IMR-90 (cell line): ENCODE data around the gene LRFN4. TPM values are rescaled to one million over a fixed set of nuclear protein-coding genes. Genes with fewer than 3 reads are reported as not detected.

Source experiments
- ATAC-seq: fragments of 200-7000 bp; cut with Tn5 transposase; 2 replicates; pipeline ENCODE4 v1.9.1; 2020; ENCODE audit warnings: low read depth, mild to moderate bottlenecking, moderate library complexity
- BruUV-seq: library from RNA; stranded (reverse); fragments of 400-500 nt; replicated peaks from 2 replicates; lab custom pipeline; 2021; lab: Mats Ljungman, UMichigan
- CTCF ChIA-PET: fragments of 300-600 bp; formaldehyde crosslinking; extraction: SDS; loops from one replicate; lab custom pipeline; 2021; ENCODE audit warnings: antibody characterized with exemption; lab: Yijun Ruan, JAX
- POLR2A ChIA-PET: fragments of 300-600 bp; sonication (Branson Sonifier 250); formaldehyde crosslinking; loops from one replicate; lab custom pipeline; 2022; ENCODE audit warnings: antibody characterized with exemption; ENCODE audit not compliant: unreplicated experiment; lab: Charles Lee
- DNase-seq: peaks from one replicate; pipeline ENCODE4 v3.0.0; 2013
- H2AFZ ChIP-seq: replicated peaks from 2 replicates; pipeline ENCODE3; 2013; ENCODE audit warnings: low read length, mild to moderate bottlenecking; ENCODE audit not compliant: poor library complexity
- H2AK5ac ChIP-seq: 2 replicates; pipeline ENCODE4 v1.6.1; 2013; ENCODE audit warnings: low read depth, low read length, inconsistent platforms
- H2AK9ac ChIP-seq: replicated peaks from 2 replicates; pipeline ENCODE3; 2013; ENCODE audit warnings: mild to moderate bottlenecking, low read depth, low read length, moderate library complexity; ENCODE audit not compliant: poor library complexity
- H2BK120ac ChIP-seq: 2 replicates; pipeline ENCODE4 v1.6.1; 2013; ENCODE audit warnings: low read depth, low read length, inconsistent platforms
- H2BK15ac ChIP-seq: 3 replicates; pipeline ENCODE4 v1.6.1; 2013; ENCODE audit warnings: low read depth, low read length, inconsistent platforms
- H2BK20ac ChIP-seq: 2 replicates; pipeline ENCODE4 v1.6.1; 2013; ENCODE audit warnings: low read depth, mild to moderate bottlenecking, inconsistent platforms, low read length, moderate library complexity
- H2BK5ac ChIP-seq: 2 replicates; pipeline ENCODE4 v1.6.1; 2013; ENCODE audit warnings: mild to moderate bottlenecking, low read depth, low read length, inconsistent platforms; ENCODE audit not compliant: poor library complexity, severe bottlenecking
- H3K14ac ChIP-seq: replicated peaks from 2 replicates; pipeline ENCODE4 v1.6.1; 2013; ENCODE audit warnings: low read depth, low read length, inconsistent platforms
- H3K18ac ChIP-seq: 2 replicates; pipeline ENCODE4 v1.6.1; 2013; ENCODE audit warnings: low read depth, low read length, control low read depth
- H3K23ac ChIP-seq: 2 replicates; pipeline ENCODE4 v1.6.1; 2013; ENCODE audit warnings: low read depth, low read length, inconsistent platforms
- H3K27ac ChIP-seq: 2 replicates; pipeline ENCODE4 v1.5.1; 2013; ENCODE audit warnings: mild to moderate bottlenecking, control low read depth, low read length; ENCODE audit not compliant: insufficient read depth
- H3K27me3 ChIP-seq: 2 replicates; pipeline ENCODE4 v1.6.1; 2013; ENCODE audit warnings: low read length; ENCODE audit not compliant: control insufficient read depth, insufficient read depth
- H3K36me3 ChIP-seq: 2 replicates; pipeline ENCODE4 v1.6.1; 2013; ENCODE audit warnings: low read length, mixed read lengths; ENCODE audit not compliant: control insufficient read depth, insufficient read depth
- H3K4ac ChIP-seq: 2 replicates; pipeline ENCODE4 v1.6.1; 2013; ENCODE audit warnings: low read depth, low read length, inconsistent platforms
- H3K4me1 ChIP-seq: 2 replicates; pipeline ENCODE4 v1.6.1; 2013; ENCODE audit warnings: low read length, mixed read lengths; ENCODE audit not compliant: control insufficient read depth, insufficient read depth
- H3K4me2 ChIP-seq: 2 replicates; pipeline ENCODE4 v1.6.1; 2013; ENCODE audit warnings: low read depth, mild to moderate bottlenecking, control low read depth, low read length, moderate library complexity
- H3K4me3 ChIP-seq: 2 replicates; pipeline ENCODE4 v1.5.1; 2013; ENCODE audit warnings: low read depth, mild to moderate bottlenecking, control low read depth, low read length, moderate library complexity; ENCODE audit not compliant: insufficient read depth
- H3K56ac ChIP-seq: 2 replicates; pipeline ENCODE4 v1.6.1; 2013; ENCODE audit warnings: low read length, inconsistent platforms; ENCODE audit not compliant: insufficient read depth; ENCODE audit errors: extremely low read depth
- H3K79me1 ChIP-seq, 2 experiments: 2 replicates each; pipeline ENCODE4 v1.6.1; 2013; ENCODE audit warnings: low read length in 2 of 2, inconsistent platforms in 1 of 2, low read depth in 1 of 2
- H3K9ac ChIP-seq: 2 replicates; pipeline ENCODE4 v1.6.1; 2013; ENCODE audit warnings: low read depth, low read length, control low read depth
- H3K9me1 ChIP-seq: 2 replicates; pipeline ENCODE4 v1.6.1; 2013; ENCODE audit warnings: low read length, inconsistent platforms; ENCODE audit not compliant: insufficient read depth
- H3K9me3 ChIP-seq: 2 replicates; pipeline ENCODE4 v1.6.1; 2013; ENCODE audit warnings: low read length; ENCODE audit not compliant: control insufficient read depth, insufficient read depth
- H4K20me1 ChIP-seq: 2 replicates; pipeline ENCODE4 v1.6.1; 2013; ENCODE audit warnings: low read length, inconsistent platforms; ENCODE audit not compliant: insufficient read depth
- H4K5ac ChIP-seq: 2 replicates; pipeline ENCODE4 v1.6.1; 2013; ENCODE audit warnings: mild to moderate bottlenecking, low read depth, low read length, control low read depth
- H4K8ac ChIP-seq, 2 experiments: 2 replicates each; pipeline ENCODE4 v1.6.1; 2013; ENCODE audit warnings: low read depth in 2 of 2, low read length in 2 of 2, control low read depth in 1 of 2, inconsistent platforms in 1 of 2
- H4K91ac ChIP-seq: 2 replicates; pipeline ENCODE4 v1.6.1; 2013; ENCODE audit warnings: low read depth, low read length, inconsistent platforms; ENCODE audit not compliant: insufficient read depth
- BHLHE40 ChIP-seq: fragments of 150-350 bp; IDR thresholded peaks from 2 replicates; pipeline ENCODE4 v1.6.1; 2016; ENCODE audit warnings: mild to moderate bottlenecking, low read depth, low read length
- CEBPB ChIP-seq: IDR thresholded peaks from 2 replicates; pipeline ENCODE4 v1.6.1; 2012; ENCODE audit warnings: low read depth, low read length, improper control_type of control experiment
- CHD1 ChIP-seq: IDR thresholded peaks from 2 replicates; pipeline ENCODE4 v1.6.1; 2012; ENCODE audit warnings: low read depth, low read length, improper control_type of control experiment
- FOS ChIP-seq: fragments of 150-350 bp; IDR thresholded peaks from 2 replicates; pipeline ENCODE4 v1.6.1; 2016; ENCODE audit warnings: low read depth, low read length
- MXI1 ChIP-seq: IDR thresholded peaks from 2 replicates; pipeline ENCODE4 v1.6.1; 2012; ENCODE audit warnings: low read depth, mild to moderate bottlenecking, low read length, moderate library complexity, borderline replicate concordance
- NFE2L2 ChIP-seq: fragments of 150-350 bp; IDR thresholded peaks from 2 replicates; pipeline ENCODE4 v1.6.1; 2016; ENCODE audit warnings: low read depth, mild to moderate bottlenecking, low read length
- RAD21 ChIP-seq: IDR thresholded peaks from 2 replicates; pipeline ENCODE4 v1.6.1; 2012; ENCODE audit warnings: low read length, improper control_type of control experiment
- SMC3 ChIP-seq: fragments of 150-350 bp; IDR thresholded peaks from 2 replicates; pipeline ENCODE4 v1.6.1; 2016; ENCODE audit warnings: low read depth, mild to moderate bottlenecking, antibody characterized with exemption, low read length, moderate library complexity
- USF2 ChIP-seq: fragments of 150-350 bp; IDR thresholded peaks from 2 replicates; pipeline ENCODE4 v1.6.1; 2017; ENCODE audit warnings: mild to moderate bottlenecking, antibody characterized with exemption, low read length, low read depth
- WGBS, 2 experiments: methylation state at CpG; one replicate each; pipeline versions ENCODE4 v1.1.5 to v1.1.7; 2013; ENCODE audit warnings: missing lambda C conversion rate in 2 of 2; ENCODE audit not compliant: insufficient read length in 1 of 2; ENCODE audit errors: extremely low coverage in 2 of 2; 5-methylcytosine and 5-hydroxymethylcytosine counted together
- dilution Hi-C: fragments of 300-500 bp; cut with HindIII; formaldehyde crosslinking; loops from one replicate; pipeline ENCODE4 v1.14.3; 2018; ENCODE audit warnings: low sequenced_read_pairs; ENCODE audit not compliant: unreplicated experiment
- in situ Hi-C: fragments of 300-500 bp; cut with MboI; formaldehyde crosslinking; loops from 3 replicates; pipeline ENCODE4 v1.14.3; 2019; ENCODE audit warnings: low sequenced_read_pairs, inconsistent platforms, mixed read lengths
- intact Hi-C: fragments of 100-400 bp; cut with micrococcal nuclease; formaldehyde crosslinking; loops from 2 replicates; pipeline ENCODE4 v1.10.0; 2022
- polyA plus RNA-seq, 3 experiments: library from polyadenylated mRNA; depleted of rRNA; stranded (reverse); fragments of >200 nt; gene quantifications; 2 replicates each; pipeline ENCODE4 v1.2.3, GENCODE V29; 2012; ENCODE audit warnings: low replicate concordance in 1 of 3
- total RNA-seq: library from RNA; depleted of rRNA; stranded (reverse); fragments of >200 nt; gene quantifications from 2 replicates; pipeline ENCODE4 v1.2.3, GENCODE V29; 2012

The LRFN4 gene
- total and polyA plus RNA-seq, 2 of the 4 experiments (the other 2 are of a cell fraction): 6.1 to 18.9 TPM

GRCh38 chr11:66871521-66871901 is 14.6 kb downstream of the LRFN4 start:
- Histone ChIP-seq H3K27ac (no peak overlapping the region), H3K14ac (no peak overlapping the region), H3K27me3 (no peaks in the 10 kb centered on the region), H3K9me3 (no peaks in the 10 kb centered on the region), H2BK20ac (no peak overlapping the region), H4K20me1 (no peaks in the 10 kb centered on the region), H2BK15ac (no peak overlapping the region), H2AFZ (peak overlapping the region; percentile 27), H3K4me2 (no peak overlapping the region), H2BK120ac (no peak overlapping the region), H4K5ac (no peak overlapping the region), H3K4ac (no peak overlapping the region), H3K9me1 (no peaks in the 10 kb centered on the region; the same call in 1 of the 2 replicates), H3K4me3 (no peak overlapping the region), H3K36me3 (peaks cover 36% of the 10 kb centered on the region; the same call in 1 of the 2 replicates), H2AK9ac (no peak overlapping the region), H3K56ac (no peak overlapping the region), H4K91ac (no peak overlapping the region), H3K18ac (no peak overlapping the region), H4K8ac (no peak overlapping the region), H2AK5ac (no peak overlapping the region), H3K4me1 (peaks cover 2% of the 10 kb centered on the region; the same call in 1 of the 2 replicates), H3K23ac (no peak overlapping the region), H2BK5ac (no peak overlapping the region), H3K79me1 (no peaks in the 10 kb centered on the region), H3K9ac (no peak overlapping the region)
- ATAC-seq: no peak
- intact Hi-C loops (no loop called here), dilution Hi-C loops (no loop called here), in situ Hi-C loops (no loop called here)
- BruUV-seq: no TSS peak
- DNase-seq: no peak
- 97% methylated on average over 14 of the region's 18 CpGs; no CpG with 5 or more reads in 1 of the 2 experiments for WGBS, 2 experiments
- POLR2A ChIA-PET: no interaction called here
- CTCF ChIA-PET: no interaction called here
- TF ChIP-seq RAD21 (no peak), NFE2L2 (no peak), BHLHE40 (no peak), SMC3 (no peak), CEBPB (no peak), CHD1 (no peak), MXI1 (no peak), FOS (no peak), USF2 (no peak)
